RWPE2 (cell line): ENCODE results near the gene ZGRF1.
A peak's percentile ranks its signal among the peaks of the same experiment; 100 is the strongest.

Experiments used
- ATAC-seq: fragments of 200-7000 bp; cut with Tn5 transposase; 3 replicates; pipeline ENCODE4 v1.9.1; 2021; ENCODE audit warnings: low read depth
- DNase-seq: peaks from one replicate; pipeline ENCODE4 v3.0.0-alpha.2; 2020; ENCODE audit warnings: low spot score
- H3K27ac ChIP-seq: fragments of 450-650 bp; 2 replicates; pipeline ENCODE4 v1.5.1; 2017; ENCODE audit warnings: mild to moderate bottlenecking; ENCODE audit not compliant: poor library complexity, severe bottlenecking
- H3K27me3 ChIP-seq: fragments of 250-450 bp; sonication (Bioruptor Pico); 2 replicates; pipeline ENCODE4 v1.5.1; 2021; ENCODE audit warnings: mild to moderate bottlenecking, moderate library complexity; ENCODE audit not compliant: insufficient read depth, poor library complexity, severe bottlenecking
- H3K36me3 ChIP-seq: fragments of 250-450 bp; sonication (Bioruptor Pico); 2 replicates; pipeline ENCODE4 v1.5.1; 2020; ENCODE audit warnings: low read depth, mild to moderate bottlenecking, moderate library complexity
- H3K4me1 ChIP-seq: fragments of 250-450 bp; sonication (Bioruptor Pico); 2 replicates; pipeline ENCODE4 v1.5.1; 2021; ENCODE audit warnings: mild to moderate bottlenecking, moderate library complexity; ENCODE audit not compliant: insufficient read depth, poor library complexity, severe bottlenecking
- H3K4me3 ChIP-seq: fragments of 250-450 bp; sonication (Bioruptor Pico); 2 replicates; pipeline ENCODE4 v1.5.1; 2021; ENCODE audit warnings: mild to moderate bottlenecking, moderate library complexity; ENCODE audit not compliant: severe bottlenecking
- H3K9me3 ChIP-seq: fragments of 250-450 bp; sonication (Bioruptor Pico); 2 replicates; pipeline ENCODE4 v1.5.1; 2021; ENCODE audit warnings: mild to moderate bottlenecking, moderate library complexity; ENCODE audit not compliant: severe bottlenecking
- CTCF ChIP-seq: fragments of 450-650 bp; IDR thresholded peaks from one replicate; pipeline ENCODE4 v1.5.1; 2017; ENCODE audit warnings: mild to moderate bottlenecking, moderate library complexity; ENCODE audit not compliant: poor library complexity, severe bottlenecking

Gene ZGRF1

GRCh38 chr4:112545346-112545745 is 91.4 kb downstream of the ZGRF1 start:
- no peaks in the 10 kb centered on the region for H3K4me1 ChIP-seq
- no peak overlapping the region for H3K27ac ChIP-seq
- ATAC-seq (no peak), DNase-seq (no peak)
- H3K4me3 ChIP-seq = no peak overlapping the region
- TF ChIP-seq CTCF = no peak
- no peaks in the 10 kb centered on the region for H3K27me3 ChIP-seq
- 0 out of 2 replicates have a peak, but pooled peaks cover 8% of the 10 kb centered on the region for H3K36me3 ChIP-seq
- no peaks in the 10 kb centered on the region for H3K9me3 ChIP-seq

DNA sequence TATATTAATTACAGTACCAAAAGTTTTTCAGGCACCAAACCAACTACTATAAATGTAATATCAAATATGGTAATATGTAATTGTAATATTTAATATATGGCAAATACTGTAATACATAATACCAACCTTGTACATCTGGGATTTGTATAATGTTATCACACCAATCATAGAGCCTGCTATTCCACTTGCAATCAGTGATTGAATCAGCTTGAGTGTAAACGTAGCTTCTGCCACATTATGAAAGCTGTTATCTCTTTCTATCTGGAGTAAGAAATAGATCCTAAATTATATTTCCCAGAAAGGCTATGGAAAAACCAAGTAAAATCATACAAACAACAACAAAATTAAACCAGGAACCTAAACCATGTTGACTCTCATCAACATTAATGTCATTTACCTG is 96.0 kb downstream of the ZGRF1 start:
- Histone ChIP-seq H3K4me1 (no peaks in the 10 kb centered on the region), H3K27ac (no peak overlapping the region), H3K4me3 (no peak overlapping the region), H3K9me3 (no peaks in the 10 kb centered on the region), H3K27me3 (no peaks in the 10 kb centered on the region), H3K36me3 (peaks cover 25% of the 10 kb centered on the region)
- TF ChIP-seq CTCF = no peak
- DNase-seq (no peak), ATAC-seq (no peak)

DNA sequence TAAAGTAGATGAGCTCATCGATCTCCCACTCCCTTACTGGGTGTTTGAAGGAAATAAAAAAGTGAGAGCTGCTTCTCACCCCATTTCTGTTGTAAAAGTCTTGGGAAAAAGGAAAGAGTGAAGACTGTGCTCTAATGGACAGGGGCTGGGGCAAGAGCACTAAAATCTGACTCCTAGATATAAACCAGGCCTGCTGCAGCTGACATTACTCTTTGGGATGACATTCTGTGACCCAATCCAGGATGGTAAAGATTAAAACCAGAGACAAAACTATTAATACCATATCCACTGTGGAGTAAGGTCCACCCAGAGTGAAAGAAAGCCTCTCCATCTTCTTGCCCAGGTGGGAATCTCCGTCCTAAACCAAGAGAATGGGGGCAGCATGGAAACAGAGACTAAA is 100.6 kb downstream of the ZGRF1 start:
- ATAC-seq (no peak), DNase-seq (no peak)
- Histone ChIP-seq H3K27ac (no peak overlapping the region), H3K36me3 (peaks cover 22% of the 10 kb centered on the region), H3K4me1 (no peaks in the 10 kb centered on the region), H3K9me3 (no peaks in the 10 kb centered on the region), H3K4me3 (no peak overlapping the region), H3K27me3 (no peaks in the 10 kb centered on the region)
- no peak for TF ChIP-seq CTCF

GRCh38 chr4:112532267-112532666 is 104.4 kb downstream of the ZGRF1 start:
- no peak for TF ChIP-seq CTCF
- ATAC-seq = peak; percentile 56; the same call in 2 of the 3 replicates
- no peak overlapping the region for H3K27ac ChIP-seq
- H3K9me3 ChIP-seq = no peaks in the 10 kb centered on the region
- no peak overlapping the region for H3K4me3 ChIP-seq
- H3K36me3 ChIP-seq = no peaks in the 10 kb centered on the region
- H3K27me3 ChIP-seq = no peaks in the 10 kb centered on the region
- no peak for DNase-seq
- no peaks in the 10 kb centered on the region for H3K4me1 ChIP-seq

GRCh38 chr4:112531146-112531545 is 105.6 kb downstream of the ZGRF1 start:
- no peak for TF ChIP-seq CTCF
- H3K27me3 ChIP-seq = no peaks in the 10 kb centered on the region
- ATAC-seq = no peak
- H3K4me1 ChIP-seq = no peaks in the 10 kb centered on the region
- DNase-seq = no peak
- H3K4me3 ChIP-seq = no peak overlapping the region
- no peaks in the 10 kb centered on the region for H3K36me3 ChIP-seq
- no peak overlapping the region for H3K27ac ChIP-seq
- H3K9me3 ChIP-seq = no peaks in the 10 kb centered on the region
